Measurements from ENCODE around the gene CYTH1.

DNA sequence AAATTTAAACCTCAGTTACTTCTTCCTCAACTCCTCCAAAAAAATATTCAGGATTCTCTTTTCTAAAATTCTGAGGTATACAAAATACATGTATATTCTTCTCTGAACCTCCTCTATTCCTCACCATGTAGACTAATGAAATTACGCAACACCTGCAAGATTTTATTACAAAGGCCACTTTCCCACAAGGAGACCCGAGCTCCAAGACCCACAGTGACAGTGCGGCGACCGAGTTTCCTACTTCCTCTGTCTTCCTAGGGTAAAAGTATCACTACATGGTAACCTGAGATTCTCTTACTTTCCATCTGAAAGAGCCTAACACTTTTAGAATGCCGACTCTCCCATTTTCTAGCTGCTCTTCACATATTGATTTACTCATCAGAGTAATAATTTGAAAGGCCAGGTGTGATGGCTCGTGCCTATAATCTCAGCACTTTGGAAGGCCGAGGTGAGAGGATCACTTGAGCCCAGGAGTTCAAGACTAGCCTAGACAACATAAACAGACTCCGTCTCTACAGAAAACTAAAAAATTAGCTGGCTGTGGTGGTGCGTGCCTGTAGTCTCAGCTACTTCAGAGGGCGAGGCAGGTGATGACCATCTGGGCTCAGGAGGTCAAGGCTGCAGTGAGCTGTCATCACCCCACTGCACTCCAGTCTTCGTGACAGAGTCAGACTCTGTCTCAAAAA, 35.7 kb downstream of the CYTH1 start:
- TF ChIP-seq, protein P1, sequence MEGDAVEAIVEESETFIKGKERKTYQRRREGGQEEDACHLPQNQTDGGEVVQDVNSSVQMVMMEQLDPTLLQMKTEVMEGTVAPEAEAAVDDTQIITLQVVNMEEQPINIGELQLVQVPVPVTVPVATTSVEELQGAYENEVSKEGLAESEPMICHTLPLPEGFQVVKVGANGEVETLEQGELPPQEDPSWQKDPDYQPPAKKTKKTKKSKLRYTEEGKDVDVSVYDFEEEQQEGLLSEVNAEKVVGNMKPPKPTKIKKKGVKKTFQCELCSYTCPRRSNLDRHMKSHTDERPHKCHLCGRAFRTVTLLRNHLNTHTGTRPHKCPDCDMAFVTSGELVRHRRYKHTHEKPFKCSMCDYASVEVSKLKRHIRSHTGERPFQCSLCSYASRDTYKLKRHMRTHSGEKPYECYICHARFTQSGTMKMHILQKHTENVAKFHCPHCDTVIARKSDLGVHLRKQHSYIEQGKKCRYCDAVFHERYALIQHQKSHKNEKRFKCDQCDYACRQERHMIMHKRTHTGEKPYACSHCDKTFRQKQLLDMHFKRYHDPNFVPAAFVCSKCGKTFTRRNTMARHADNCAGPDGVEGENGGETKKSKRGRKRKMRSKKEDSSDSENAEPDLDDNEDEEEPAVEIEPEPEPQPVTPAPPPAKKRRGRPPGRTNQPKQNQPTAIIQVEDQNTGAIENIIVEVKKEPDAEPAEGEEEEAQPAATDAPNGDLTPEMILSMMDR (IDR thresholded peaks at IDR 0.05) = no peak
- TF ChIP-seq, protein P2, sequence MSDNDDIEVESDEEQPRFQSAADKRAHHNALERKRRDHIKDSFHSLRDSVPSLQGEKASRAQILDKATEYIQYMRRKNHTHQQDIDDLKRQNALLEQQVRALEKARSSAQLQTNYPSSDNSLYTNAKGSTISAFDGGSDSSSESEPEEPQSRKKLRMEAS (CRISPR knock-in tag; IDR thresholded peaks at IDR 0.05) = no peak

Measured in WTC11 (cell line).